ENCODE results near the gene LANCL2. TPM values are rescaled to one million over a fixed set of nuclear protein-coding genes. Genes with fewer than 3 reads are reported as not detected.

Gene LANCL2
- total and polyA plus RNA-seq, 9 of the 15 experiments (the other 6 are each of a cell fraction or from before 2014, with no cell fraction given): 5.3 to 18.5 (median 13.5) TPM

- no peak for TF ChIP-seq TCF7L2 (IDR thresholded peaks at IDR 0.05; ENCODE audit: low read depth, low read length)
- TF ChIP-seq NFIC (IDR thresholded peaks at IDR 0.05): no peak
Observed at GRCh38 chr7:55405856-55406541, 40.9 kb downstream of the LANCL2 start (continued).

- Histone ChIP-seq H3K79me2 (ENCODE audit: control insufficient read depth, insufficient read depth, low read length) (no peaks in the 10 kb centered on the region), H3K9me3 (replicated peaks; ENCODE audit: control insufficient read depth, insufficient read depth, low read depth, low read length) (no peaks in the 10 kb centered on the region), H3K27me3 (ENCODE audit: control insufficient read depth in 2 of 2, insufficient read depth in 2 of 2, low read length in 2 of 2) (no peaks in the 10 kb centered on the region), H4K20me1 (replicated peaks; ENCODE audit: control insufficient read depth, insufficient read depth, low read length) (no peaks in the 10 kb centered on the region), H2AFZ (ENCODE audit: low read depth, low read length) (peak overlapping the region; percentile 60), H3K9me1 (ENCODE audit: control insufficient read depth, insufficient read depth, low read length) (no peaks in the 10 kb centered on the region), H3K27ac (ENCODE audit: extremely low read depth, low read depth, low read length) (peak overlapping the region; percentile 38), H3K4me1 (replicated peaks in 1 of 2; ENCODE audit: control insufficient read depth in 2 of 2, insufficient read depth in 2 of 2, low read length in 2 of 2) (peaks cover 0 to 10% of the 10 kb centered on the region in 2 experiments; a peak in 2 of 5 replicates), H3K4me2 (ENCODE audit: insufficient read depth, low read length) (peak overlapping the region; percentile 46; the same call in 1 of the 2 replicates), H3K4me3 (no peak overlapping the region), H3K9ac (ENCODE audit: insufficient read depth in 1 of 2, low read depth in 2 of 2, low read length in 2 of 2) (peak overlapping the region; percentile 24 to 49; a peak in 2 of 4 replicates), H3K36me3 (ENCODE audit: control insufficient read depth, insufficient read depth, low read length) (peaks cover 5% of the 10 kb centered on the region; the same call in 1 of the 3 replicates)
- CTCF ChIA-PET (ENCODE audit: low intra/inter-chr PET ratio): interaction anchor here (1.4 kb wide), 1 partner anchor 128 kb away, joined by 4 read pairs; no protein-coding TSS in a partner anchor
- FAIRE-seq: peak; percentile 63
- ATAC-seq: peak; percentile 85
- 6% methylated on average over 3 of the region's 3 CpGs for WGBS (ENCODE audit: insufficient coverage, low coverage, missing lambda C conversion rate)
- BruUV-seq (replicated peaks): no TSS peak
- POLR2A ChIA-PET: interaction anchor here (0.6 kb wide), 2 partner anchors 15 to 658 kb away, joined by 3 read pairs; no protein-coding TSS in a partner anchor
- intact Hi-C loops (cut with micrococcal nuclease) (loop anchor here (10.0 kb wide), 1 partner anchor 635 kb away; no protein-coding TSS in a partner anchor), in situ Hi-C loops (cut with MboI) (no loop called here)
- peak; percentile 54 to 72 (median 66) for DNase-seq (ENCODE audit: extremely low read depth in 1 of 4, low spot score in 3 of 4)
- TF ChIP-seq ZNF445 (CRISPR knock-in tag; IDR thresholded peaks at IDR 0.05; ENCODE audit: low read depth): no peak
- TF ChIP-seq PRDM10 (IDR thresholded peaks at IDR 0.05; ENCODE audit: partially characterized antibody): no peak
- no peak for TF ChIP-seq ARID3B (CRISPR knock-in tag; IDR thresholded peaks at IDR 0.05; ENCODE audit: borderline replicate concordance)
- TF ChIP-seq FIP1L1 (IDR thresholded peaks at IDR 0.05; ENCODE audit: low read depth, low read length, poor library complexity, severe bottlenecking): no peak
- 0 out of 2 replicates have a peak, but pooled peaks have one; percentile 58 for TF ChIP-seq ZNF644 (tag; IDR thresholded peaks at IDR 0.05; ENCODE audit: low read depth)
- no peak for TF ChIP-seq POLR2H (tag; IDR thresholded peaks at IDR 0.05; ENCODE audit: low read depth)
- TF ChIP-seq CREB1 (IDR thresholded peaks at IDR 0.05): no peak
- no peak for TF ChIP-seq CREB1 (CRISPR knock-in tag; IDR thresholded peaks at IDR 0.05)
- TF ChIP-seq ZC3H11A (IDR thresholded peaks at IDR 0.05; ENCODE audit: low read depth, low read length): no peak
- TF ChIP-seq, protein P1, sequence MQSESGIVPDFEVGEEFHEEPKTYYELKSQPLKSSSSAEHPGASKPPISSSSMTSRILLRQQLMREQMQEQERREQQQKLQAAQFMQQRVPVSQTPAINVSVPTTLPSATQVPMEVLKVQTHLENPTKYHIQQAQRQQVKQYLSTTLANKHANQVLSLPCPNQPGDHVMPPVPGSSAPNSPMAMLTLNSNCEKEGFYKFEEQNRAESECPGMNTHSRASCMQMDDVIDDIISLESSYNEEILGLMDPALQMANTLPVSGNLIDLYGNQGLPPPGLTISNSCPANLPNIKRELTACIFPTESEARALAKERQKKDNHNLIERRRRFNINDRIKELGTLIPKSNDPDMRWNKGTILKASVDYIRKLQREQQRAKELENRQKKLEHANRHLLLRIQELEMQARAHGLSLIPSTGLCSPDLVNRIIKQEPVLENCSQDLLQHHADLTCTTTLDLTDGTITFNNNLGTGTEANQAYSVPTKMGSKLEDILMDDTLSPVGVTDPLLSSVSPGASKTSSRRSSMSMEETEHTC (IDR thresholded peaks at IDR 0.05): no peak
Observed at GRCh38 chr7:55409482-55410225, 44.5 kb downstream of the LANCL2 start.
